GM21360 (cell line): Measurements from ENCODE around the gene SYNGR1.

ENCODE experiments used
- ATAC-seq: cut with Tn5 transposase; IDR thresholded peaks from one replicate; pipeline ENCODE4 v1.9.1; 2021; ENCODE audit warnings: mild to moderate bottlenecking, moderate library complexity; ENCODE audit not compliant: unreplicated experiment

The SYNGR1 gene

DNA sequence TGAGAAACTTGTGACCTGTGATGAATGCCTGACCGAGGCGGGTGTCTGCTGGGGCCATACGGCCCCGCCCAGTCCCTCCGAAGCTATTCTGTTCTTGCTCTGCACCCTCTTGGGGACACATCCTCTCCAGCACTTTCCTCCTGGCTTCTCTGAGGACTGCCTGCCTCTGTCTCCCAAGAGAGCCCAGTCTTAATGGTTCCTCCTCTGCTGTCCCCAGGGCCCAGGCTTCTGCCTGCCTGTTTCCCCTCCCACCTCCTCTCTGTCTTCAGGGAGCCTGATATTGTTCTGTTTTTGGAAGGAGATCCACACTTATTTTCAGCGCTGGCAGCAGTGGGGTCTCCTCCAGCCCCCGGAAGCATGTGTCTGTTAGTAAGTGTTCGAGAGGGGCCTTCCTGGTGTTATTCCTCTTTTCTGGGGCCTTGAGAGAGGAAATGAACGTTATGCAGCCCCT lies 18.7 kb downstream of the SYNGR1 start:
- ATAC-seq, result no peak

DNA sequence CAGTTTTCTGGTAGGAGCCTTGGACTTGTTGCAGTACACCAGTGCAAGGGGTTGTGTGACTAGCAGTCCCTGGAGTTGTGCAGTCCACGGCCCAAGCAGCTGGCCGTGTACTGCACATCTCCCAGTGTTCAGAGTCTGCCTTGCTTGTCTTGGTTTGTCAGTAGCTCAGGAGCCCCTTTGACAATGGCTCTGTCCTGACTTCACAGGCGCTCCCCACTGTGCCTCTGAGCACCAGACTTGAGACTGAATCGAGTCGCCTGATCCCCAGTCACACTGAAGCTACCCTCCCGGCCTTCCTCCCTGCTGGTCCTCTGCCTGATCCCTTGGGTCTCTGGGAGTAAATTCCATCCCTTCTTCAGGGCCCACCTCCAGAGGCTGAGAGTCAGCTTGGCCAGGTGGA lies 19.4 kb downstream of the SYNGR1 start:
- no peak for ATAC-seq

DNA sequence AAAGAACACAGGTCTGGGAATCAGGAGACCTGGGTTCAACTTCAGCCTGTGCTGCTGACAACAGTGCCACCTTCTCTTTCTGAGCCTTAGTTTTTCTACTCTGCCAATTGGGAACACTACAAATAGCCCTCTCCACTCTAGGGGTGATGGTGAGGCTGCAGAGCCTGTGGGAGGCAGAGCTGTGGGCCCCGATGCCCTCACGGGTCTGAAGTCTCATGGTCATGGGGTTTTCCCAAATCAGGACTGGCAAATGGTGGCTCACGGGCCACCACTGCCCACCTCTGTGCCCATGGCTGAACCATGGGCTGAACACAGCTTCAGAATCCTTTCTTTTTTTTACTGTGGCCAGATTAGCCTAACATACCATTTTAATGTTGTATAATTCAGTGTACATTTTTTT lies 19.8 kb downstream of the SYNGR1 start:
- no peak for ATAC-seq

DNA sequence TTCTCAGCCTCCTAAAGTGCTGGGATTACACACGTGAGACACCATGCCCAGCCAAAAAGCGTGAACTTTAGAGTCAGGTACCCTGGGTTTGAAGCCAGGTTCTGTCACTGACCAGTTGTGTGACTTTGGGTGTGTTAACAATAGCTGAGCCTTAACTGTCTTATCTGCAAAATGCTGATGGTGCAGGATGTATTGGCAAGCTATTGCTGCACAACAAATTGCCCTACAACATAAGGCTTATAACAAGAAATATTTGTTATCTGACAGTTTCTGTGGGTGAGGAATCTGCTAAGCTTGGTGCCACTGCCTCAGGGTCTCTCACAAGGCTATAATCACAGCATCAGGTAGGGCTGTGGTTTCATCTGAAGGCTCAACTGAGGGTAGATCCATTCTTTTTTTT lies 21.9 kb downstream of the SYNGR1 start:
- ATAC-seq, result no peak

DNA sequence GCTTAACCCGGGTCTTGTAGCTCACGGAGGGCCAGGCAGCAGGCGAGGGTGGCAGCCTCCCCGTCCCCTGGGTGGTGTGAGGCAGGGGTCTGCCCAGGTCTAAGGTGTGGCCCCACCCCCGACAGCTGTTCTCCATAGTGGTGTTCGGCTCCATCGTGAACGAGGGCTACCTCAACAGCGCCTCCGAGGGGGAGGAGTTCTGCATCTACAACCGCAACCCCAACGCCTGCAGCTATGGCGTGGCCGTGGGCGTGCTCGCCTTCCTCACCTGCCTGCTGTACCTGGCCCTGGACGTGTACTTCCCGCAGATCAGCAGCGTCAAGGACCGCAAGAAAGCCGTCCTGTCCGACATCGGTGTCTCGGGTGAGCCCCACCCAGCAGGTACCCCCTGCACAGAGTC lies 24.4 kb downstream of the SYNGR1 start:
- ATAC-seq, result no peak

DNA sequence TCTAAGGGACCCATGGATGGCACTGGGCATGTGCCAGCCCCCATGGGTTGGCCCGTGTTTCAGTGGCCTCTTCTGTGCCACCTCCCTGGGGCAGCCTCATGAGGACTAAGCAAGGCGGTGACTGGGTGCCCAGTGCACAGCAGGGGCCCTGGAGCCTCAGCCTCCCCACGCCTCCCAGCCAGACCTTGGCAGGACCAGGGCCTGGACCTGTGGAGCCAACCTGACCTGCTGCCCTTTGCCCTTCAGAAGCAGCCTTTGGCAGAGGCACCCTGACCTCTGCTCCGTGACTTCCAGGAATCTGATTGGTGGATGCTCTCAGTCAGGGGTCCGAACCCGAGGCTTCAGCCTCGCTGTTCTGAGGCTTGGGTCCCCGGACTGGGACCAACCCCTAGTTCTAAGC lies 25.0 kb downstream of the SYNGR1 start:
- ATAC-seq, result no peak

DNA sequence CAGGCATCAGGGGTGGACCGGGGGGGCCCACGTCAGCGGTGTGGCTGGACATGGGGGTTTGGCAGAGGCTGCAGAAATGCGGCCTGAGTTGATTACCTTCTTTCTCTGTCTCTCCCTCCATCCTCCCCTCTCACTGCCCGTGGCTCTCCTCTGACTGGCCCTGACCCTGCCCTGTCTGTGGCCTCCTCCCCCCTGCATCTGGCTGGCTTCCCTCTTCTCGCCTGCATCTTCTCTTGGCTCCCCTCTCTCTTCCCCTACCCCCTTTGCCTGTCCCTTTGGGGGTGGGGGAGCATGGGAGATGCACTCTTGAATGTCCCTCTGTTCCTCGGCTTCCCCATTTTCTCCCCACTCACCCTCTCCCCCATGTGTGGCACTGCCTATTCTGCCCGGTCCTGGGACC lies 25.9 kb downstream of the SYNGR1 start:
- no peak for ATAC-seq

DNA sequence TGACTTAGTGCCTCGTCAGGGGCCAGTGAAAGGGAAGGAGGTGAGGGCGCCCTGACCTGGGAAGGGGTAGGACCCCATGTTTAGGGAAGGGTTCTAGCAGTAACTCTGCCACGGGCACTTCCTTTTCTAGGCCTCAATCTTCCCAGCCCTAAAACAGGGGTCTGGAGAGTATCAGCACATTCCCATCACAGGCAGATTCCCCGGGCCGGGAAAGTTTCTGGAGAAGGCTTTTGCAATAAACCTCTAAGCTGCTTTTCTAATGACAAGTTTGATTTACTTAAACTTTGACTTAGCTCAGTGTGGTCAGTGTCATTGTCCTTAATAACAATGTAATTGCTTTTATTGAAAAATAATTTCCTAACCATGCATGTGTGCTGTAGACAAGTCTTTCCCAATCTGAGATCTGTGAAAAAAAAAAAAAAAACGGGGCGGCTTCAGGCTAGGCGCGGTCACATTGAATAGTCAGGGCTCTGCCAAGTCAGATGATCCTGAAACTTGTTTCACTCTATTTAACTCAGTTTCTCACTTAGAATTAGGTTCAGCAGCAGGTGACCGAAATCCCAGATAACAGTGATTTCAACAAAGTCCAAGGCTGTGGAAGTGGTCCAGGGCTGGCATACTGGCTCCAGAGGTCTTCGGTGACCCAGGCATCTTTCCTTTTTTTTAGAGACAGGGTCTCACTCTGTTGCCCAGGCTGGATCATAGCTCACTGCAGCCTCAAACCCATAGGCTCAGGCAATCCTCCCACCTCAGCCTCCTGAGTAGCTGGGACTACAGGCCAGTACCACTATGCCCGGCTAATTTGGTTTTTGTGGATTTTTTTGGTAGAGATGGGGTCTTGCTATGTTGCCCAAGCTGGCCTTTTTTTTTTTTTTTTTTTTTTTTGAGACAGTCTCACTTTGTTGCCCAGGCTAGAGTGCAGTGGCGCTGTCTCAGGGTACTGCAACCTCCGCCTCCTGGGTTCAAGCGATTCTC lies 30.3 kb downstream of the SYNGR1 start:
- ATAC-seq, result no peak

DNA sequence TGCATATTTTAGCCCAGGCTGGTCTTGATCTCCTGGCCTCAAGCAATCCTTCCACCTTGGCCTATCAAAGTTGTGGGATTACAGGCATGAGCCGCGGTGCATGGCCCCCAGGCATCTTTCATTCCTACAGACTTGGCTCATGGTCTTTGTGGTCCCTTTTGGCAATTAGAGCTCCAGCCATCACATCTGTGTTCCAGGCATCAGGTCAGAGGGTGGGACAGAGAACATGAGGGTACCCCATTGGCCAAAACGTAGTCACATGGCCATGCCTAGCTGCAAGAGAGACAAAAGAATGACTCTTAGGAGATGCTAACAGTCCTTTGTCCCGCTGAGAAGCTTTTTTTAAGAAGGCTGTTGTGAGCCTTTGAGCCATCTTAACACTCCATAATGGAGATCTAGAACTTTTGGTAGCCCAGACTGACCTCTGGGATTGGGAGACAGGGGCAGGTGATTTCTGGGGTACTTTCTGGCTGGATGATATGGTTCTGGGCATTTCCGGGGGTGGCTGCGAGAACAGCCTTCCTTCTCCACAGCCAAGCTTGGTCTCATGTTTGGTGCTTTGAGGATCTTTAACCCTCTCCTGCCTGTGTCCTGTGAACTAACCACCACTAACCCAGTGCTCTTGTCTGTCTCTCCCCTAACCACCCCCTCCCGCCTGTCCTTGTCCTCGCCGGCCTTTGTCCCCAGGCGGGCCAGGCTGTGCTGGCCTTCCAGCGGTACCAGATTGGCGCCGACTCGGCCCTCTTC lies 31.4 kb downstream of the SYNGR1 start:
- no peak for ATAC-seq

DNA sequence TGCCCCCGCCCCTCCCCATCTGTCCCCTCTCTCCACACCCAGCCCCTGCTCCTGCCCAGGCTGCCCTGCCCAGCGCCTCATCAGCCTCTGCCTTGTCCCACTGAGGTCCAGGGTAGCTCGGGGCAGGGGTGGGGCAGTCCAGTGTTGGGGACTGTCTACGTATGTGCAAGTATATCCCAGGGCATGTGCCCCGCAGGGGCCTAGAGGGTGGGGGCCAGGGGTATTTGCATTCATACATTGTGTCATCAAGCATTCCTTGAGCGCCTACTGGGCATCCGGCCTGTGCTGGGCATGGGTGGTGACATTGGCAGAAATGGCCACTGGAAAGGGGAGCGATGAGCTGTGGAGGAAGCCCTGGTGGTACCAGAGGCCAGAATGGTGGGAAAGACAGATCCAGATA lies 32.1 kb downstream of the SYNGR1 start:
- ATAC-seq, result no peak

DNA sequence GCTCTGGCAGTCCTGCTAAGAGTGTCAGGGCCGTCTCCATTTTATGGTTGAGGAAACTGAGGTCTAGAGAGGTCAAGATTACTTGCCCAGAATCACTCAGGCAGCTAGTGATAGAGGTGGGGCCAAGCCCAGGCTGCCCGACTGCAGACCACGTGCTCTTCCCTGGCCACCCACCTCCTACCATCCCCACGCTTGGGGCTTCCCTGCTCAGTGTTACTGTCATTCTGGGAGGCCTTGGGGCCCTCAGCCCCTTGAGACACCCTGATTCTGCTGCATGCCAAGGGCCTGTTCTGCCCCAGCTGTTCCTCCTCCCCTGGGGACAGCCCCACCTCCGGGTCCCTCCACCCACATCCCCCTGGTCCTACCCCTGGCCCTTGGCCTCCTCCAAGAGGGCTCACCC lies 32.6 kb downstream of the SYNGR1 start:
- ATAC-seq, result peak; percentile 51

DNA sequence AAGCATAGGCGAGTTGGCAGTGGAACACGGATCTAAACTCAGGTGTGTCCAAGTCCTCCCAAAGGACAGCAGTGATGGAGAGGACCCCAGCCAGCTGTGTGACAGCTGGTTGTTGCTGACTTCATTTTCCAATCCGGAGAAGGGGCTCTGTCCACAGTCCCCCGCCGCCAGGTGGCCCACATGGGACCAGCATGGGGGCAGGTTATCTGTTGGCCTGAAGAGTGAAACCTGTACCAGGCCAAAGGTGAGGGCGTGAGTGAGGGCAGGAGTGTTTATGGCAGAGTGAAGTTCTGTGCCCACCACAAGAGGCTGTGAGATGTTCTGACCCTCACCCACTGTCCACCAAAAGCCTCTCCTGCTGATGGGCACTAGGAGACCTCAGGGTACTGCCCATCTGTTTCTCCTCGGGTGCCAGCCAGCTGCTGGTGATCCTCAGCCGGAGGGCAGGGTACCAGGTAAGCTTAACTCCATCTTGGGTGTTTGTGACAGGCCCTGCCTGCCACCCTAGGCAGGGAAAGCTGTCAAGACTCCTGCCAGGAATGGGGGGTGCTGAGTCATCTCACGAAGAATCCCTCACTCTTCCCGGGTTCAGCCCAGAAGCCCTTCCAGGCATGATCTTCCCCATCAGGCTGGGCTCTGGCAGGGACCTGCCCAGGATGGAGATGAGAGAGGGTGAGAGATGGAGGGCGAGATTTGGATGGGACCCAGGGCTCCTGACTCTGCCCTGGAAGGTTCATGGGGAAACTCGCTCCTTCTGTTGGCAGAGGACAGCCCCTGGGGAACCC lies 34.2 kb downstream of the SYNGR1 start:
- ATAC-seq, result no peak

DNA sequence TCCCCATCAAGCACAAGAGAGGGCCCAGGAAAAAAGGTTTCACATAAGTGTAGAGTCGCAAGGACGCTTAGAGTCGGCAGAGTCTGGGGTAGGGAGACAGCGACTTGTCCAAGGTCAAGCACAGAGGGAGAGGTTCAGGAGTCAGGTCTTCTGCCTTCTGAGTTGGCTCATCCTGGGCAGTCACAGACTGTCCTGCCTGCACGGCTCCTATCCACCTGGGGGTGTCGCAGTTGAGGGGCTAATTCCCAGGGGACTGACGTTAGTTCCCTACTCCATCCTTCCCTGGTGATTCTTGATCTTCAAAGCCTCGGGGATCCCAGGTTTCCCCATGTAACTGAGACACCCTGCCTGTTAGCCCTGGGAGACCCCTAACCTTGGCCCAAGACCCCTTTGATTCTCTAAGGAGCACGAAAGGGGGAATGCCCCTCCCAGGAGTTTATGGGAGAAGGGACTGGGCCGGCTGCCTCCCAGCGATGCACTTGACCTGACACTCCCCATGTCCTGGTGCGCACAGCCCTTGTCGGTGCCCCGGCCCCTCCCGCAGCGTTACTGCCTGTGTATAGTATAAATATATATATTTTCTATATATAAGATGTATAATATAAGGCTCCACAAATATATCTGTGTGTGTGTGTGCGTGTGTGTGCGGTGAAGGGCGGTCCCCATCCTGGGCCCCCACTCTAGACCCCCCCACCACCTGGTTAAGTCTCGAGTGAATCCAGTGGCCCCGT lies 35.1 kb downstream of the SYNGR1 start:
- no peak for ATAC-seq

DNA sequence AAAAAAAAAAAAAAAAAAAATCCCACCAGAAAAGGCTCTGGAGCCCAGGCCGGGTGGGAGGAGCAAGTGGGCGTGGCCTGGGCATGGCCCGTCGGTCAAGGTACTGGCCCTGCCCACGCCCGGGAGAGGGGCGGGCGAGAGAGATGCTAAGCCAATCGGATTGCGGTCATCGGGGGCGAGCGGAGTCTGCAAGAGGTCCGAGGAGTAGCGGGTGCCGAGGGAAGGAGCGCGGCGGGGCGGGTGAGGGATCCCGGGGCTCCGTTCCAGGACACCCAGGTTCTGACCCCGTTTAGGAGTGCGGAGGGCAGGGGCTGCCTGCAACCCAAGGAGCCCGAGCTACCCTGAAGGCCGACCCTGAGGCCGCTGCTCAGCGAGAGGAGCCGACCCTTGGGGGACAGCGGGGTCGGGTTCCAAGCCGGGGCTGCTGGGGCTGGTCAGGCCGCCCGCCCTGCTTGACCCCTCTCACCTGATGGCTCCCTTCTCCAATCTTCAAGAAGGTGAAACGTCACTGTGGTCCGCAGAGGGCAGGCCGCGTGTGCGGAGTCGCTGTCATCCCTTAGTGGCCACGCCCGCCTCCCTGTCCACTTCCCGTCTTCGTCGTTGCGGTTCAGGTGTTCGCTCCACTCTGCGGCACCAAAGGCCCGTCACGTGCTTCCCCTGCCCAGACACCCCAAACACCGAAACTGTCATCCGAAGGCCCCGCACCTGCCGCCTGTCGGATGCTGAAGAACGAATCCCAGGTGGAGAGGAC lies 38.6 kb downstream of the SYNGR1 start:
- no peak for ATAC-seq

DNA sequence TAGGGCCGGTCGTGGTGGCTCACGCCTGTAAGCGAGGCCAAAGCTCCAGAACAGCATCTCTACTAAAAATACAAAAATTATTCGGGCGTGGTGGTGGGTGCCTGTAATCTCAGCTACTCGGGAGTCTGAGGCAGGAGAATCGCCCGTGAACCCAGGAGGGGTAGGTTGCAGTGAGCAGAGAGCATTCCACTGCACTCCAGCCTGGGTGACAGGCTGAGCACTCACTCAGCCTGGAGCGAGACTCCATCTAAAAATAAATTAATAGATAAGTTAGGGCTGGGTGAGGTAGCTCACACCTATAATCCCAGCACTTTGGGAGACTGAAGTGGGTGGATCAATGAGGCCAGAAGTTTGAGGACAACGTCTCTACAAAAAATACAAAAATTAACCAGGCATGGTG lies 39.6 kb downstream of the SYNGR1 start:
- ATAC-seq, result no peak

DNA sequence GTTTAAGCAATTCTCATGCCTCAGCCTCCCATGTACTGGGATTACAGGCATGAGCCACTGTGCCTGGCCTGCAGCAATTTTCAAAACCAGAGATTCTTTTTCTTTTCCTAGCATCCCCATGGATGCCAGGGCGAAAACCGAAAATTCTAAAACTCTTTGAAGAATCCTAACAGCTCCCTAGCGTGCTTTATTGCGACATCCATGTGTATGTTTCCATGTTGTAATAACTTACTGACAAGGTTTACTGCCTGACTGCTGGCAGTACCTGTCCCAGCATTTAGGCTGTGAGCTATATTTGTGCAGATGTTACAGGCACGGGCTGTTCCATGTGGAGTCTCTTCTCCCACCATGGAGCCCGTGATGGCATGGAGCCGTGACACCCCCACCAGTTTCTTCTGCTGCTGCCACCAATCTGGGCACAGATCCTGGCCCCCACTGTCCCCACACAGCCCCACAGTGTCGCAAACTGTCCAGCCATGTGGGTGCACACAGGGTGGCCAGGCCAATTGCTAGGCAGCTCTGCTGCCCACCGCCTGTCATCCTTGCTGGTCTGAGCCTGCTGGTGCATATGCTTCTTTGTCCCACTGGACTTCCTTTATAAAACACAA lies 42.7 kb downstream of the SYNGR1 start:
- no peak for ATAC-seq

DNA sequence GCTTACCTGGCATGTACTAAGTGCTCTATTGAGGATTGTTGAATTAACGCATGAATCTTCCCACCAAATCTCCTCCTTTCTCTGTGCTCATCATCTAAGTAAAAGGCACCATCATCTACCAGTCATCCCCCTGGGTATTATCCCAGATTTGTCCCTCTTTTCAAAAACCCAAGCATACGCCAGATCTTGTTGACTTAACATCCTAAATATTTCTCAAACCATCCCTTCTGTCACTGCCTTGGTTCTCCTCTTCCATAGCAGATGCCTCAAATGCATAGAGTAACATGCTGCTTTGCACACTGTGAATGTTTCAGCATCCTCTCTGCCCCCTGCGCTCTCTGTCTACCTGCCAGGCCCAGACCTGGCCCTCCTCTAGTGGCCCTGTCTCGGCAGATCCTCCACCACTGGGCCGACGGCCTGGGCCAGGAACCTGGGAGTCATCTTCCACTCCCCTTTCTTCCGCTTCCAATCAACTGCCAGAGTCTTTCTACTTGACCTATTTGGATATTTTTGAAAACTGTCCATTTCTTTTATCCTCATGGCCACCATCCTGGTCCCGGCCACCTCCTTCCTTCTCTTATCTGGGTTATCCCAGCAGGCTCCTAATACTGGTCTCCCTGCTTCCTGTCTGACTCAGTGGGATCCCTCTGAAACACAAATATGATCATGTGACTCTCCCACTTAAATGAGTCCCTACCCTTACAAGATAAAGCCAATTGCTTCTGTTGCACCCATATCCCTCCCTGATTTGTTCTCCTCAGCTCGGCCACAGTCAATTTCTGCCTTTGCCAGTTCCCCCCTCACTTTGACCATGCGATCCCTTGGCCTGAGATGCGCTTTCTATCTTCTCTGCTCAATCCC lies 46.4 kb downstream of the SYNGR1 start:
- ATAC-seq, result no peak

DNA sequence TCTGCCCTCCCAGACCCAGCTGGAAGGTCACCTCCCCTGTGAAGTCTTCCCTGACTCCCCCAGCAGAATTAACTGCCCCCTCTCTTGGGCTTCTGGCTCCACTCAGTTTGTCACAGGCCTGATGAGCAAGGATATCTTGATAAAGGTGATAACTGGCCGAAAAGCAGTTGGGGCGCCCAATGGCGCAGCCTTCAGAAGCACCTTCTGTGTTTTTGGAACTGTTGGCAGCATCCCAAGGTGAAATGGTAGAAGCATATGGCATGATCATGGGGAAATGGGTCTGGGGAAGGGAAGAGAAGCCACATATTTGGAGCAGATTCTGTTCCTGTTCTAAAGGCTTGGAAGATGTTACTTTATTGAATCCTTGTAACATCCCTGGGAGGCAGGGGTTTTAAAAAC lies 47.0 kb downstream of the SYNGR1 start:
- ATAC-seq, result no peak

DNA sequence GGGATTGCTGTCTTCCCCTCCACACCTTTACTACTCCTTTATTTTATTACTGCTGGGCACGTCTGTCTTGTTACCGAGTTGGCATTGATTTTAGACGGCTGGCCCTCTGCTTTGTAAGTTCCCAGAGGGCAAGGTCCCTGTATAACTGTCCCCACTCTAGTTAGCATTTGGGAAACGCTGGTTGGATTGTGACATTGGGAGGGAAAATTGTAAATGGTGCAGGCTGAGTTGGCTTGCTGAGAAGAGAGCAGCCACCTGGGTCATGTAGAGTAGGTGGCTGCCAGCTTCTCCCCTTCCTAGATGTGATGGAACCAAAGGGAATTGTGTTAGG lies 51.5 kb downstream of the SYNGR1 start:
- ATAC-seq, result no peak
